Peyer's patch (tissue), 4 donors: ENCODE results near the gene THAP2.

Experiments
- CTCF ChIP-seq, 6 experiments: fragments of 450-650 bp in 4 of 6; fragments of 200-600 bp in 2 of 6; sonication (generic) in 1 of 6; IDR thresholded peaks; one replicate each; pipeline ENCODE4 v1.5.1; 2017 to 2019; ENCODE audit warnings: antibody characterized with exemption in 6 of 6, mild to moderate bottlenecking in 3 of 6, moderate library complexity in 1 of 6
- POLR2A ChIP-seq, 2 donors: fragments of 450-650 bp; IDR thresholded peaks; one replicate each; pipeline ENCODE4 v1.5.1; 2017; ENCODE audit warnings: antibody characterized with exemption in 2 of 2, mild to moderate bottlenecking in 2 of 2, moderate library complexity in 2 of 2

- TF ChIP-seq CTCF (IDR thresholded peaks at IDR 0.05), result peak in 4 of 6 experiments; percentile 26 to 54 (median 46)
- TF ChIP-seq POLR2A (IDR thresholded peaks at IDR 0.05), result peak; percentile 74
These were observed 22.0 kb downstream of the THAP2 start, which contains the start of gene TMEM19 for GRCh38 chr12:71685914-71686657.
